DMS53 treated with DMSO at 0.1 percent for 48 hours (cell line): Measurements from ENCODE around the gene TEX11.
A peak's percentile ranks its signal among the peaks of the same experiment; 100 is the strongest.
"Not testable (repeated sequence)": the region's sequence is repeated elsewhere in the genome, so short reads cannot be mapped to it uniquely, and the experiment has no call there.

Source experiments
- DNase-seq: peaks from one replicate; lab custom pipeline; 2025; ENCODE audit not compliant: unreplicated experiment; lab: John Stamatoyannopoulos, UW

The TEX11 gene

DNA sequence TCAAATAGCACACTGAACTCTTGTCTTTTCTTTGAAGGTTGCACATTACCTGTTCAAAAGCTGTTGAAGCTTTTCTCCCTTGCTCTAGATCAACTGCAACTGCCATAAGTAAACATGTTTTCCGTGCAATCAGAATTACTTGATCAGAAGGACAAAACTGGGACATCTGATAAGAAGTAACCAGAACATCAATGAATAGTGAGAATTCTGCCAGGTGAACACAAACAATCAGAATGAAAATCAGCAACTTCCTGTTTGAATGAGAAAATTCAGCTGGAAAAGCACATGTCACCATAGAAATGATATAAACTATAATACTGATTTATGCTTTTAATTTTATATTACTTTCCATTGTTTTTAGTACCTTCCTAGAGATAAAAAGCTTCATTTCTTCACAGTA is 303.2 kb downstream of the TEX11 start:
- no peak for DNase-seq

DNA sequence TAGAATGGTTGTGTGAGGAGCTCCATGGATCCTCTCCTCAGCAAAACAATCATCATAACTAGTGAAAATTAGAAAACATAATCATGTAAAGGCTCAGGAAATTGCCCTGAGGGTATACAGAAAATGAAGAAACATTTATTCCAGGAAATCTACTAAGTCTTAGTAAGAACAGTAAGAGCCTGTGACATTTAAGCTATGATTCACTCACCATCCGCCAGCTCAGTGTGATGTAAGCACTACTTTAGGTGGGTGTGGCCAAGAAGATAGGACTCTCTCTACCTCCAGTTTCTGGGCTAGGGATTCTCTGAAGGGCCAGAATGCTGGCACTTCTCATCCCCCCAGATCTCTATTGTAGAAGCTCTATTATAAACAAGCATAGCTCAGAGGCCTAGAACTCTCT is 316.4 kb downstream of the TEX11 start:
- DNase-seq, result no peak

- DNase-seq, result not testable (repeated sequence)
Measured at GRCh38 chrX:70587158-70587557, 321.4 kb downstream of the TEX11 start.

DNA sequence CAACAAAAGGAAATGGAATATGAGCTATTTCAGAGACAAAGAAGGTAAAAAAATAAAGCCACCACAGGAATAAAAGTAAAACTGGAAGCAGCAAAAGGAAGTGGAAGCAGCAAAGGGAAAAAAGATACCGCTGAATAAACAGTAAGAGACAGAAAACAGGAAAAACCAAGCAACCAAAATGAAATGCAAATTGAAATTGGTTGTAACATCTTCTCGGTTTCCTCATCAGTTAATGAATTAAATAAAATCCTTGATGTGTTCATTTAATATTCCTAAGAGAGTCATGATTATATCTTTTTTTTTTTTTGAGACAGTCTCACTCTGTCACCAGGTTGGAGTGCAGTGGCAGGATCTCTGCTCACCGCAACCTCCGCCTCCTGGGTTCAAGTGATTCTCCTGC is 331.1 kb downstream of the TEX11 start:
- DNase-seq, result no peak

DNA sequence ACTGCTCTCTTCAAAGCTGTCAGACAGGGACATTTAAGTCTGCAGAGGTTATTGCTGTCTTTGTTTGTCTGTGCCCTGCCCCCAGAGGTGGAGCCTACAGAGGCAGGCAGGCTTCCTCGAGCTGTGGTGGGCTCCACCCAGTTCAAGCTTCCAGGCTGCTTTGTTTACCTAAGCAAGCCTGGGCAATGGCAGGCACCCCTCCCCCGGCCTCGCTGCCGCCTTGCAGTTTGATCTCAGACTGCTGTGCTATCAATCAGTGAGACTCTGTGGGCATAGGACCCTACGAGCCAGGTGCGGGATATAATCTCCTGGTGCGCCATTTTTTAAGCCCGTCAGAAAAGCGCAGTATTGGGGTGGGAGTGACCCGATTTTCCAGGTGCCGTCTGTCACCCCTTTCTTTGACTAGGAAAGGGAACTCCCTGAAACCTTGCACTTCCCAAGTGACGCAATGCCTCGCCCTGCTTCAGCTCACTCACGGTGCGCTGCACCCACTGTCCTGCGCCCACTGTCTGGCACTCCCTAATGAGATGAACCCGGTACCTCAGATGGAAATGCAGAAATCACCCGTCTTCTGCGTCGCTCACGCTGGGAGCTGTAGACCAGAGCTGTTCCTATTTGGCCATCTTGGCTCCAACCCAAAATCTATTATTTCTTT is 338.5 kb downstream of the TEX11 start:
- not testable (repeated sequence) for DNase-seq

- no peak for DNase-seq
Measured at GRCh38 chrX:70554948-70555347, 353.6 kb downstream of the TEX11 start.

DNA sequence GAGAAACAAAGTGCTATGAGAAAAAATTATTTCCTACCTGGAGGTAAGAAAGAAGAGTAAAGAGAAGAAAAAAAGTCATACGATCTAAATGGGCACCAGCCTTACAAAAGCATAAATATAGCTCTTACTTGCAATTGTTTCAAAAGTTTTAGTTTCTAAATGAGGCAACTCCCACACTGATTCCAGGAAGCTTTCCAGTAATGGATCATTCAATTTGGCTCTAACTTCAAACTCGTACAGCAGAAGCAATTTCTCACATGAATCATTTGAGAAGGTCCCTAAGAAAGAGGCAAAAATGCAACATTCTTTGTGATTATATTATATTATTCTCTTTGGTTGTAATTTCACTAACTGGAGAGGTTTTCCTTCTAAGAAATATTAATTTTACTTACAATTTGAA is 354.0 kb downstream of the TEX11 start:
- no peak for DNase-seq

DNA sequence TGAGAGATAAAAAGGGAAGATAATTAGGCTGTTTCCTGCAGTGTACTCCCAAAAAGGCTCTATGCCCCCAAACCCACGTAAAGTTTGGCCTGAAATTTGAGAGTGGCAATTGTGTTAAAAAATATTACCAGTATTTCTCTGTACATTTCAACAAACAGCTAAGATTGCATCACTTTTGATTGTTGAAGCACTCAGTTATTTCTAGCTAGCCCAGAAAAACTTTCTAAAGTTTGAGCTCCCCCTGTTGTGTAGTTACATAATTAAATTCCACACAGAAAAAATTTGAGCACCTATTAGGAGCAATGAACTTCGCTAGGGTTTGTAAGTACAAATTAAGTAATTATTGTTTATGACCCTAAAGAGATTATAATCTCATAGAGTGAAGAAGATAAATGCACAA is 354.4 kb downstream of the TEX11 start:
- DNase-seq, result peak; percentile 27

GRCh38 chrX:70553516-70553915 is 355.0 kb downstream of the TEX11 start:
- DNase-seq, result no peak

GRCh38 chrX:70552130-70552704 is 356.3 kb downstream of the TEX11 start:
- DNase-seq, result no peak

- no peak for DNase-seq
Measured at GRCh38 chrX:70549429-70549828, 359.1 kb downstream of the TEX11 start.

GRCh38 chrX:70535198-70535597 is 373.3 kb downstream of the TEX11 start:
- no peak for DNase-seq

DNA sequence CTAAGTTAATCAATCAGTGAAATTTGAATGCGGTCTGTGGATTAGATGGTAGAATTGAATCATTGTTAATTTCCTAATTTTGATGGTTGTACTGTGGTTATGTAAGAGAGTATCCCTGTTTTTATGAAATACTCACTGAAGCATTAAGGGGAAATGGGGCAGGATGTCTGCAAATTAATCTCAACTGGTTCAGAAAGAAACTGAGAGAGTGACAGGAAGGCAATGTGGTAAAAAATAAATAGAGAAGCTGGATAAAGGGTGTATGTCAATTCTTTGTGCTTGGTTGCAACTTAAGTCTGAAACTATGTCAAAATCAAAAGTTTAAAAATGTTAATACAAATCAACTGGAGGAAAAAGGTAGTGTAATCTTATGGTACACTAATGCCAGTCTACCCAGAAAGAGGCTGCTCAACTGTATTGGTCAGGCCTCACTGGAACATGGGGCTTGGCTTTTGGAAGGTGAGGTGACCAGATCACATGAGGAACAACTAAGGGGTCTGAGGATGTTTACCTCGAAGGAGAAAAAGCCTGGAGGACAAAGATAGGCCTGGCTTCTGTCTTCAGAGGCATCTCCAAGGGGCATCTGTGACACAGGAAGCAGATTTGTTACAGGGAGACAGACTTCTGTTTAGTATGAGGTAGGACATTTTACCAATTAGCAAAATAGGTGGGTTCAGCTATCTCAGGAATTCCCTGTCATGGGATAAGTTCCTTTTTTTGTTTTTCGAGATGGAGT is 380.7 kb downstream of the TEX11 start:
- DNase-seq, result no peak

DNA sequence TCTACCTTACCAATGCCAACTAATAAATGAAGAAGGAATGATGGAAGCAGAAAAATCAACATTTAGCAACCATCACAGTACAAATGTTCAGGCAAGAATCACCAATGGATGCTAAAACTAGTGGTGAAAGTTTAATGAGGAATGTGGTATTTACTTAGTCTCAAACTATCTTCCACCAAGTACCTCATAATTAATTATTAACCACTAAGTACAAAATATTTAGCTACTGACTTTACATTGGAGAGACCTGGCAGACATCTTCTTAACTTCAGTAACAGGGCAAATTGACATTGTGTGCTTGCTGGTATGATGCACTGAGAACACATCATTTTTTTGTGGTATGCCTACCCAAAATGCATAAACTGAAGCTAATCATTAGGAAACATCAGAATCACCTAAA is 381.5 kb downstream of the TEX11 start:
- peak; percentile 28 for DNase-seq

GRCh38 chrX:70525733-70526132 is 382.8 kb downstream of the TEX11 start:
- DNase-seq, result peak; percentile 80

DNA sequence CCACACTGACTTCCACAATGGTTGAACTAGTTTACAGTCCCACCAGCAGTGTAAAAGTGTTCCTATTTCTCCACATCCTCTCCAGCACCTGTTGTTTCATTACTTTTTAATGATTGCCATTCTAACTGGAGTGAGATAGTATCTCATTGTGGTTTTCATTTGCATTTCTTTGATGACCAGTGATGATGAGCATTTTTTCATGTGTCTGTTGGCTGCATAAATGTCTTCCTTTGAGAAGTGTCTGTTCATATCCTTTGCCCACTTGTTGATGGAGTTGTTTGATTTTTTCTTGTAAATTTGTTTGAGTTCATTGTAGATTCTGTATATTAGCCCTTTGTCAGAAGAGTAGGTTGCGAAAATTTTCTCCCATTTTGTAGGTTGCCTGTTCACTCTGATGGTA is 392.8 kb downstream of the TEX11 start:
- DNase-seq, result not testable (repeated sequence)

DNA sequence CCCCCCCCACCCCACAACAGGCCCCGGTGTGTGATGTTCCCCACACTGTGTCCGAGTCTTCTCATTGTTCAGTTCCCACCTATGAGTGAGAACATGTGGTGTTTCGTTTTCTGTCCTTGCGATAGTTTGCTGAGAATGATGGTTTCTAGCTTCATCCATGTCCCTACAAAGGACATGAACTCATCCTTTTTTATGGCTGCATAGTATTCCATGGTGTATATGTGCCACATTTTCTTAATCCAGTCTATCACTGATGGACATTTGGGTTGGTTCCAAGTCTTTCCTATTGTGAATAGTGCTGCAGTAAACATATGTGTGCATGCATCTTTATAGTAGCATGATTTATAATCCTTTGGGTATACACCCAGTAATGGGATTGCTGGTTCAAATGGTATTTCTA is 393.2 kb downstream of the TEX11 start:
- not testable (repeated sequence) for DNase-seq

GRCh38 chrX:70509078-70509477 is 399.4 kb downstream of the TEX11 start:
- DNase-seq, result no peak

DNA sequence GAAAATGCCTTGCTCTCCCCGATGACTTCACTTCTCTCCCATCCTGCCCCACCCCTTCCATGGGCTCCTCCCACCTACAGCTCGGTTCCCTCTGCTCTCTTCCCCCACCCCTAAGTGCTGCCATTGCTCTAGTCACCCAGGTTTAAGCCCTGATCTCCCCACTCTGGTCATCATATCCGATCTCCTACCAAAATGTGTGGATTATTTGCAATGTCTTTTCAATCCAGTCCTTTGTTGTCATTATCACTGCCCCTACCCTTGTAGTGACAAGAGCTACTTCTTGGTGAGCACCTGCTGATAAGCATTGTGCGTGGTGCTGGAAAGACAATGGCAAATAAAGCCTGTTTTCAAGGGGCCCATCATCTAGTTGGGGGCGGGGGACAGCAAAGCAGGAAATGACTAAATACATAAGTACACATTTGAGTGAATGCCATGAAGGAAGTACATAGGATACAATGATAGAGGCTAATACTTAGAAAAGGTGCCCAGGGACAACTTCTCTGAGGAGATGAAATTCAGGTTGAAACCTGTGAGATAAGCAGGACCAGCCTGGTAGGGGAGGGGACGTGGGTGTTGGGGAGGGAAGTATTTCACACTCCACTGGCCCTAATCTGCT is 400.1 kb downstream of the TEX11 start:
- peak; percentile 90 for DNase-seq

DNA sequence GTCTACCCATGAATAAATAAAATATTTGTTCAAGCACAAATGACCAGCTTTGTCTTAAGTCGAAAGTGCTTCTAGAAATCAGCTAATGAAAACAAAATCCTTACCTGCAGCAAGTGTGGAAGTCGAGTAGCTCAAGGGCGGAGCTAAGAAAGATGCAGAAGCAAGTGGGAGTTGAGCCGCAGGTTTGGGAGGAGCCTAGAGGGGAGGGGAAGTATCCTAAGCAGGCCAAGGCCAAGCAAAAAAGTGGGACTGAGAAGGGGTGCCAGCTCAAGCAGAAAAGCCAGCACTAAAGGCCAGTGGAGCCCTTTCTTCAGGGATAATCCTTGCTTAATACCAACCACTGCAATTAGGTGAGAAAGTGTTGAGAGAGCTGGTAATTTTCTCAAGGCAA is 403.1 kb downstream of the TEX11 start:
- DNase-seq, result no peak

DNA sequence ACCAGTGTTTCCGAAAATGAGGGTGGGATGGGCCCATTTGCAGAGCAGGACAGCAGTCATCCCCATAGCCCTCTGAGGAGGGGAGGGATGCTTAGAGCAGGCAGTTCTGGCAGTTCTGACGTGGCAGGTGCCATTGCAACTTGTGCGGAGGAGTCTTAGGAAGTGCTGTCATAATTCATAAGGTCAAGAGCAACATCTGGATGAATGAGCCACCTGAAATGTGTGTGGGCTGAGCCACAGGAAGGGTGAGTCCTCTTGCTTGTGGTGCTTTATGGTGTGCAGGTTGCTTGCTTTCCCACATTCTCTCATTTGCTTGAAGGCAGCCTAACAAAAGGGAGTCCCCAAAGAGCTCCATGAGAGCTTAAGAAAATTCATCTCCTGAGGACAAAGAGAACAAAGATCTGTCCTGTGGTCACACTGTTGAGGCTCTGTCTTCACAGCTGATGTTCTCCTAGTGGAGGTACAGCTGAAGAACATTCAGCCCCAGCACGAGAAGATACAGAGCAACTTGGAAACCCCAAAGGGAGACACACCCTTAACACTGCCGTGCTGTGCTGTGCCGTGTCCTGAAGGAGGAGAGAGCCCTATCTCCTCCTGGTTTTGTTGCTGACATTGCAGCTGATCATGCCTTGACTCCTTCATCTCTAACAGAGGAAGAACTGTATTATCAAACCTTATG is 403.6 kb downstream of the TEX11 start:
- no peak for DNase-seq
